Measurements from ENCODE around the gene TMEM145.

GRCh38 chr19:42370068-42370520 is 57.0 kb downstream of the TMEM145 start:
- TF ChIP-seq, protein P1, sequence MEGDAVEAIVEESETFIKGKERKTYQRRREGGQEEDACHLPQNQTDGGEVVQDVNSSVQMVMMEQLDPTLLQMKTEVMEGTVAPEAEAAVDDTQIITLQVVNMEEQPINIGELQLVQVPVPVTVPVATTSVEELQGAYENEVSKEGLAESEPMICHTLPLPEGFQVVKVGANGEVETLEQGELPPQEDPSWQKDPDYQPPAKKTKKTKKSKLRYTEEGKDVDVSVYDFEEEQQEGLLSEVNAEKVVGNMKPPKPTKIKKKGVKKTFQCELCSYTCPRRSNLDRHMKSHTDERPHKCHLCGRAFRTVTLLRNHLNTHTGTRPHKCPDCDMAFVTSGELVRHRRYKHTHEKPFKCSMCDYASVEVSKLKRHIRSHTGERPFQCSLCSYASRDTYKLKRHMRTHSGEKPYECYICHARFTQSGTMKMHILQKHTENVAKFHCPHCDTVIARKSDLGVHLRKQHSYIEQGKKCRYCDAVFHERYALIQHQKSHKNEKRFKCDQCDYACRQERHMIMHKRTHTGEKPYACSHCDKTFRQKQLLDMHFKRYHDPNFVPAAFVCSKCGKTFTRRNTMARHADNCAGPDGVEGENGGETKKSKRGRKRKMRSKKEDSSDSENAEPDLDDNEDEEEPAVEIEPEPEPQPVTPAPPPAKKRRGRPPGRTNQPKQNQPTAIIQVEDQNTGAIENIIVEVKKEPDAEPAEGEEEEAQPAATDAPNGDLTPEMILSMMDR (IDR thresholded peaks at IDR 0.05; ENCODE audit: low read length), result peak; percentile 13; the same call in 1 of the 2 replicates
- TF ChIP-seq EZH2 (IDR thresholded peaks at IDR 0.05; ENCODE audit: borderline replicate concordance, low read length), result no peak

Data from OCI-LY1 (cell line).